Tibial nerve (tissue), 3 donors: ENCODE measurements around the gene SPATS2L.

Experiments
- CTCF ChIP-seq, 5 experiments: fragments of 200-600 bp in 3 of 5; fragments of 450-650 bp in 2 of 5; sonication (generic) in 3 of 5; IDR thresholded peaks; one replicate each; pipeline ENCODE4 v1.5.1; 2016 to 2019; ENCODE audit warnings: antibody characterized with exemption in 5 of 5, mild to moderate bottlenecking in 3 of 5, moderate library complexity in 2 of 5
- POLR2A ChIP-seq, 2 donors: fragments of 450-650 bp; IDR thresholded peaks; one replicate each; pipeline ENCODE4 v1.6.1; 2017; ENCODE audit warnings: antibody characterized with exemption in 2 of 2, mild to moderate bottlenecking in 2 of 2, moderate library complexity in 2 of 2

DNA sequence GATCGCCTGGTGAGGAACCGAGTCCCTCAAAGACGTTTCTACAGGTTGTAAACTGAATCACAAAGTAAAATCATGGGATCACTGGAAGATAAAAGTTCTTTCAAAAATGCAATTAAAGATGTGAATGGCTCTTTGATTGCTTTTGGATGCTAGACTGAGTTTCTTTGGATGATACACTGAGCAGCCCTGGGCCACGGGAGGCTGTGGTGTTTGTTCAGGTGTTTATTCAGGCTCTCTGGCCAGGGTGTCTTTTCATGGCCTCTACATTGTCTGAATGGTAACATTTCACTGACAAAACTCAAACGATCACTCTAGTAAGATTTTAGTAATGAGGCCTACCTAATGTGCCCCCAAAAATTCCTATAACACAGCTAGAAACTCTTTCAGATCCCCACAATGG is 48.4 kb upstream of the SPATS2L start:
- TF ChIP-seq CTCF (IDR thresholded peaks at IDR 0.05): no peak
- no peak for TF ChIP-seq POLR2A (IDR thresholded peaks at IDR 0.05)
